Tibial nerve (tissue), 4 donors: Measurements from ENCODE around the gene EVX1.

ENCODE experiments used
- EP300 ChIP-seq, 2 donors: sonication (generic); formaldehyde crosslinking; IDR thresholded peaks; one replicate each; pipeline ENCODE4 v1.6.1; 2017; ENCODE audit warnings: antibody characterized with exemption in 2 of 2, mild to moderate bottlenecking in 1 of 2
- POLR2A ChIP-seq, 2 donors: fragments of 450-650 bp; IDR thresholded peaks; one replicate each; pipeline ENCODE4 v1.6.1; 2017; ENCODE audit warnings: antibody characterized with exemption in 2 of 2, mild to moderate bottlenecking in 2 of 2, moderate library complexity in 2 of 2
- TF ChIP-seq, protein P1 (sequence below), 5 experiments: fragments of 200-600 bp in 3 of 5; fragments of 450-650 bp in 2 of 5; sonication (generic) in 3 of 5; IDR thresholded peaks; one replicate each; pipeline ENCODE4 v1.5.1; 2016 to 2019; ENCODE audit warnings: antibody characterized with exemption in 5 of 5, mild to moderate bottlenecking in 3 of 5, moderate library complexity in 2 of 5

DNA sequence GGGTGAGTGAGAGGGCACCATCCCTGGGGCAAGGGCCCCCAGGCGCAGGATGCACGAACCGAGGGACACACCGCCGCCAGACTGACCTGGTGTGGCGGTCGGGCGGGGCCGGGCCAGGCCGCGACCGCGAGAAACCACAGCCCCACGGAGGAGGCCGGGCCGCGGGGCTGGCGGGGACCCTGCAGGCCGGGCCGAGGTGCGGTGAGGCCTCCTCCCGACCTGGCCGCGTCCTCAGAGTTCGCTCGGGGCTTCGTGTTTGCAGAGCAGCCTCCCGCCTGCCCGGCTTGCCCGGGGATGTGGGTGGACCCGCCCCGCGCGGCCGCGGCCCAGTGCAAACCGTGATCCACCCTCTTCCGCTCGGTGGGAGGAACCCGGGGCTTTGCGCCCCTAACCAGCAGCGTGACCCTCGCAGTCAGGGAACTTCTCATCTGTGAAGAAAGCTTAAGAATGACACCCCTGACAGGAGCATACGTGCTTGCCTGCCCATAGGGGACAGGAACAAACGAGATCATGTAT lies 22.1 kb upstream of the EVX1 start:
- no peak for TF ChIP-seq EP300 (IDR thresholded peaks at IDR 0.05)
- TF ChIP-seq, protein P1, sequence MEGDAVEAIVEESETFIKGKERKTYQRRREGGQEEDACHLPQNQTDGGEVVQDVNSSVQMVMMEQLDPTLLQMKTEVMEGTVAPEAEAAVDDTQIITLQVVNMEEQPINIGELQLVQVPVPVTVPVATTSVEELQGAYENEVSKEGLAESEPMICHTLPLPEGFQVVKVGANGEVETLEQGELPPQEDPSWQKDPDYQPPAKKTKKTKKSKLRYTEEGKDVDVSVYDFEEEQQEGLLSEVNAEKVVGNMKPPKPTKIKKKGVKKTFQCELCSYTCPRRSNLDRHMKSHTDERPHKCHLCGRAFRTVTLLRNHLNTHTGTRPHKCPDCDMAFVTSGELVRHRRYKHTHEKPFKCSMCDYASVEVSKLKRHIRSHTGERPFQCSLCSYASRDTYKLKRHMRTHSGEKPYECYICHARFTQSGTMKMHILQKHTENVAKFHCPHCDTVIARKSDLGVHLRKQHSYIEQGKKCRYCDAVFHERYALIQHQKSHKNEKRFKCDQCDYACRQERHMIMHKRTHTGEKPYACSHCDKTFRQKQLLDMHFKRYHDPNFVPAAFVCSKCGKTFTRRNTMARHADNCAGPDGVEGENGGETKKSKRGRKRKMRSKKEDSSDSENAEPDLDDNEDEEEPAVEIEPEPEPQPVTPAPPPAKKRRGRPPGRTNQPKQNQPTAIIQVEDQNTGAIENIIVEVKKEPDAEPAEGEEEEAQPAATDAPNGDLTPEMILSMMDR (IDR thresholded peaks at IDR 0.05), result no peak
- no peak for TF ChIP-seq POLR2A (IDR thresholded peaks at IDR 0.05)
